Central memory CD8-positive, alpha-beta T cell (primary cell): ENCODE measurements around the gene PRKD1.

ENCODE experiments used
- ATAC-seq: fragments of 150-1000 bp; cut with Tn5 transposase; replicated peaks from 2 replicates; pipeline ENCODE4 v1.10.0; 2022; ENCODE audit warnings: mild to moderate bottlenecking, moderate FRiP score, moderate number of reproducible peaks; ENCODE audit not compliant: poor library complexity, severe bottlenecking; ENCODE audit errors: extremely low read depth
- DNase-seq, 2 donors: peaks; one replicate each; pipeline ENCODE4 v3.0.0; 2021; ENCODE audit warnings: low spot score in 2 of 2
- H3K27ac Mint-ChIP-seq: one replicate; pipeline ENCODE4 v1.8.0; 2022; ENCODE audit warnings: low read depth, mild to moderate bottlenecking, moderate library complexity, mixed read lengths
- H3K27me3 Mint-ChIP-seq: one replicate; pipeline ENCODE4 v1.8.0; 2022; ENCODE audit warnings: mixed read lengths
- H3K36me3 Mint-ChIP-seq: one replicate; pipeline ENCODE4 v1.8.0; 2022; ENCODE audit warnings: mild to moderate bottlenecking, moderate library complexity, mixed read lengths; ENCODE audit not compliant: insufficient read depth
- H3K4me1 Mint-ChIP-seq: one replicate; pipeline ENCODE4 v1.8.0; 2022; ENCODE audit warnings: mixed read lengths
- H3K4me3 Mint-ChIP-seq: one replicate; pipeline ENCODE4 v1.8.0; 2022; ENCODE audit warnings: mild to moderate bottlenecking, moderate library complexity, mixed read lengths
- H3K9me3 Mint-ChIP-seq: one replicate; pipeline ENCODE4 v1.8.0; 2022; ENCODE audit warnings: mixed read lengths

The PRKD1 gene

DNA sequence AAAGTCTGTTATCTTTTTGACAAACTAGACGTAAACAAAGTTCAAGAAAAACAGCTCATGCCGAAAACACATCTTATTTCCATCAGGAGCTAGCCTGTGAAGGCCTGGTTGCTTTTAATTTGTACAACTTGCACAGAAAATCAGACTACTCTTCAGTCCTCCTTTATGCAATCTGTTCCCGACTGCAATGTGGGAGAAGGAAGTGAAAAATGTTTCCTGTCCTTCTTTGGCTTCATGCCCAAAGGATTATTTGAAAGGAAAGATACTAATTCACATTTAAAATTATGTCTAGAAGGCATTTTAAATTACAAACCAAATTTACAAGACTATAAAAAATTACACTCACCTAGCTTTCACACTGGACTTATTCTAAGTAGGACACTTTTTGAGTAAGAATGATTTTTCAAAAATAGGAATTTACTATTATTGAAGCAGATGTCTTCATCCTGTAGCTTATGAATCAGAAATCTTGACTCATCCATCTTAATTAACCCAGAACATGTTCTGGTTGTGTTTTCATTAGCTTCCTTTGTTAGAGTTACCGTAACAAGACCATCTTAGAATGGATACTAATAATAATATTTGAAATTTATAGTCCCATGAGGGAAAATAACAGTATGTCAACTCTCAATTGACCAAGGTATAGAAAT is 272.6 kb downstream of the PRKD1 start:
- H3K27ac Mint-ChIP-seq = no peak overlapping the region
- DNase-seq (no peak), ATAC-seq (no peak)
- H3K4me3 Mint-ChIP-seq = no peak overlapping the region
- H3K9me3 Mint-ChIP-seq = peaks cover 1% of the 10 kb centered on the region
- H3K4me1 Mint-ChIP-seq = no peaks in the 10 kb centered on the region
- H3K36me3 Mint-ChIP-seq = no peaks in the 10 kb centered on the region
- H3K27me3 Mint-ChIP-seq = no peaks in the 10 kb centered on the region

DNA sequence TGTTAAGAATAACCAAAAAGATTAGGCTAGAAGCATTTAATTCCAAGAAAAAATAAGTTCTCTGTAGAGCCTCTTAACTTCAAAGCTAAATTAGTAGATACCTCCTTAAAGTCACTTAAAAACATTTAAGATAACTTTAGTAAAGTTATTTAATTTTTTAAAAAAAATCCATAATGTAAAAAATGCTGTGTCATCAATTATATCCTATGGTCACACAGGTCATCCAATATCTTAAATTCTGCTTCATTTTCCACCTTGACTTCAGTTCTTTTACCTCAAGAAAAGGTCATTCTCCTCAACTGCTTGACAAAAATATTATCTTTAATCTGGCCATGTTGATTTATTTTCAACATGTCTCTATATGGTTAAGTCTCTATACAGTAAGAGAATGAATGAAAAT is 274.3 kb downstream of the PRKD1 start:
- Mint-ChIP-seq H3K4me3 (no peak overlapping the region), H3K4me1 (no peaks in the 10 kb centered on the region), H3K27ac (no peak overlapping the region), H3K27me3 (no peaks in the 10 kb centered on the region), H3K36me3 (no peaks in the 10 kb centered on the region), H3K9me3 (peaks cover 5% of the 10 kb centered on the region)
- no peak for DNase-seq
- no peak for ATAC-seq

DNA sequence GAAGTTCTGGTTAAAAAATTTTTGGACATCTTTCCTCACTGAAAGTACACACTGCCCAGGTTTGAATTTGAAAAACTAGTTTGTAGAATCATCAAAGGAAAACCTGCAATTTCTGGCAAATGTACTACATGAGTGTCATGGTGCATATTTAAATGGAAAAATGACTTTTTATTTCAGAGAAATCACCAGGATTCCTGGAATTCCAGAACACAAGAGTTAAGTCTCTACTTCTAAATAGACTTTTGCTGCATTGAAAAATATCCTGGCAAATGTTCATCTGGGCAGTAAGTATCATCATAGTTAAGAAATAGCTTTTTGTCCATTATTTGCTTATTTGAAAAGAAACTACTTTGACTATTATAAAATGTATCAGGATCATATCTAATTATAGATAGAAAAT is 275.1 kb downstream of the PRKD1 start:
- peaks cover 5% of the 10 kb centered on the region for H3K9me3 Mint-ChIP-seq
- DNase-seq (no peak), ATAC-seq (no peak)
- no peaks in the 10 kb centered on the region for H3K36me3 Mint-ChIP-seq
- H3K27me3 Mint-ChIP-seq = no peaks in the 10 kb centered on the region
- no peak overlapping the region for H3K4me3 Mint-ChIP-seq
- no peak overlapping the region for H3K27ac Mint-ChIP-seq
- H3K4me1 Mint-ChIP-seq = no peaks in the 10 kb centered on the region

DNA sequence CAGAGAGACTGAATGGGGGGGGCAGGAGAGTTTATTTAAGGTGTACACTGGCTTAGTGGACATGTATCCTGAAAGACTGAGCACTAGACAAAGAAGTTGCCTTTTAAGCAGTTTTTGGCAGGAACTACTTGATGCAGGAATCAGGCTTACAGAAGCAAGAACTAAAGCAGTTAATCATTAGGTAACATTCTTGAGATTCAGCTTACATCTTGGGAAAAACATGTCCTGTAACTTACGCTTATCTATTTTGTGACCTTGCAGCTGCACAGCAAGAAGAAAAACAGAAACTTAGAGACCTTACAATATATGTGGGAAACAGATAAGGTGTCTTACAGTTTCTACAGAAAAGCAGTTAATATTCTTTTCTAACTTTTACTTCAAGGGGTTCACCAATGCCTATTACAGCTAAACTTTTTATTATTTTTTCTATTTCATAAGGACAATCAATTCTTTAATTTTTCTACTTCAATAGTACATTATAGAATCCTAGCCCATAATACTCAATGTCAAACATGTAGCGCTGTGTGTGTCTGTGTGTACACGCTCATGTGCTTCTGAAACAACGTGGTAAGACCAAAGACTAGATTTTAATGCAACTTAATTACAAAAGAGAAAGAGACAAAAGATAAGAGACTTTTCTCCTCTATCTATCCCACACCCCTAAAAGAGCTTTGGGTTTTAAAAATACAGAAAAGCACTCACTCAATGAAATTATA is 276.9 kb downstream of the PRKD1 start:
- DNase-seq (no peak), ATAC-seq (no peak)
- H3K27me3 Mint-ChIP-seq = no peaks in the 10 kb centered on the region
- no peak overlapping the region for H3K4me3 Mint-ChIP-seq
- H3K27ac Mint-ChIP-seq = no peak overlapping the region
- H3K36me3 Mint-ChIP-seq = no peaks in the 10 kb centered on the region
- H3K9me3 Mint-ChIP-seq = peaks cover 8% of the 10 kb centered on the region
- H3K4me1 Mint-ChIP-seq = no peaks in the 10 kb centered on the region

GRCh38 chr14:29649170-29649569 is 278.5 kb downstream of the PRKD1 start:
- H3K4me3 Mint-ChIP-seq = no peak overlapping the region
- DNase-seq (no peak), ATAC-seq (no peak)
- H3K36me3 Mint-ChIP-seq = no peaks in the 10 kb centered on the region
- H3K9me3 Mint-ChIP-seq = peaks cover 13% of the 10 kb centered on the region
- no peaks in the 10 kb centered on the region for H3K4me1 Mint-ChIP-seq
- H3K27me3 Mint-ChIP-seq = no peaks in the 10 kb centered on the region
- no peak overlapping the region for H3K27ac Mint-ChIP-seq

DNA sequence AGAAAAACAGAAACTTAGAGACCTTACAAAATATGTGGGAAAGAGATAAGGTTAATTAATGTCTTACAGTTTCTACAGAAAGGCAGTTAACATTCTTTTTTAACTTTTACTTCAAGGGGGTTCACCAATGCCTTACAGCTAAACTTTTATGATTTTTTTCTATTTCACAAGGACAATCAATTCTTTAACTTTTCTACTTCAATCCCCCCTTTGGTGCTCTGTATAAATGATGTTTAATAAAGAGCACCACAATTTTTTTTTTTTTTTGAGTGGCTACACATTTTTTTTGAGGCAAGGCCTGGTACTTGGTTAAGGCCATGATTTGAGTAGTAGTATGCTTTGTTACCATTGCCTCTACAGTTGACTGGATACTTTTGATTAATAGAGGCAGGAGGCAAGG is 279.6 kb downstream of the PRKD1 start:
- ATAC-seq (no peak), DNase-seq (no peak)
- H3K27ac Mint-ChIP-seq = no peak overlapping the region
- no peaks in the 10 kb centered on the region for H3K27me3 Mint-ChIP-seq
- H3K36me3 Mint-ChIP-seq = no peaks in the 10 kb centered on the region
- no peak overlapping the region for H3K4me3 Mint-ChIP-seq
- peaks cover 17% of the 10 kb centered on the region for H3K9me3 Mint-ChIP-seq
- H3K4me1 Mint-ChIP-seq = no peaks in the 10 kb centered on the region

DNA sequence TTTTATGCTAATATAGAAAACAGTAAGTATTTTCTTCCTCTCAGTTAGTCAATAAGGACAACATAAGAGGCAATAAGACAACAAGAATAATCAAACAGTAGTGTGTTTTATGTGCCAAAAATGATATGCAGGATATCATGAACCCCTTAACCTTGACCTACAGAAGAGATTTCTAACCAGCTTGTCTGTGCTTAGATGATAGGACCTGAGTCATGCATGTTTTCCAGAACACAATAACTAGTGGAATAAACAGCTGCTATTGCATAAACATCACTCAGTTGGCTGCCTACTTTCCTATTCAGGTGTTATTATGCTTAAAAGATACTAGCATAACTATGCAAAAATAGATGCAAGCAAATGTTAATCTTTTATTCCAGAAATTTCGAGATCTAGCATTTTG is 282.5 kb downstream of the PRKD1 start:
- Mint-ChIP-seq H3K27ac (no peak overlapping the region), H3K4me3 (no peak overlapping the region), H3K4me1 (no peaks in the 10 kb centered on the region), H3K36me3 (no peaks in the 10 kb centered on the region), H3K9me3 (peaks cover 16% of the 10 kb centered on the region), H3K27me3 (no peaks in the 10 kb centered on the region)
- ATAC-seq = no peak
- no peak for DNase-seq

GRCh38 chr14:29643433-29644211 is 284.0 kb downstream of the PRKD1 start:
- Mint-ChIP-seq H3K27ac (no peak overlapping the region), H3K4me3 (no peak overlapping the region), H3K4me1 (no peaks in the 10 kb centered on the region), H3K9me3 (peaks cover 11% of the 10 kb centered on the region), H3K36me3 (no peaks in the 10 kb centered on the region), H3K27me3 (no peaks in the 10 kb centered on the region)
- DNase-seq (no peak), ATAC-seq (no peak)

GRCh38 chr14:29637411-29637810 is 290.2 kb downstream of the PRKD1 start:
- Mint-ChIP-seq H3K36me3 (no peaks in the 10 kb centered on the region), H3K4me3 (no peak overlapping the region), H3K9me3 (no peaks in the 10 kb centered on the region), H3K4me1 (no peaks in the 10 kb centered on the region), H3K27ac (no peak overlapping the region), H3K27me3 (no peaks in the 10 kb centered on the region)
- ATAC-seq = no peak
- DNase-seq = no peak

DNA sequence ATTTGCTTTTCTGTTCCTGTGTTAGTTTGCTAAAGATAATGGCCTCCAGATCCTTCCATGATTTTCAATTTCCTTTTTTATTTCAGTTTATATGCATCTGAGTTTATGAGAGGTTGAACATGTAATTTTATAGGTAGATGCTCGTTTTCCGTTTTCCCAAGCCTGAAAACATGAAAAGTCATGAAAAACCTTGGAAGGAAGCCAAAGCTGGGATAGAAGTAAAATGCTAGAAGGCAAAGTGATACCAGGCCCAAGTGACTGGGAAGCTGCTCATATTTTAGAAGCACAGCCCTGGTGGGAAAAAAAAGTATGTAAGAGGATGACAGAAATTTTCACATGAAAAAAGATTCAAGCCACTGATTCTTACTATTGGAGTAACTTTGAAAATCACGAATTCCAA is 290.8 kb downstream of the PRKD1 start:
- Mint-ChIP-seq H3K4me1 (no peaks in the 10 kb centered on the region), H3K27me3 (no peaks in the 10 kb centered on the region), H3K36me3 (no peaks in the 10 kb centered on the region), H3K4me3 (no peak overlapping the region), H3K27ac (no peak overlapping the region), H3K9me3 (no peaks in the 10 kb centered on the region)
- ATAC-seq (no peak), DNase-seq (no peak)

GRCh38 chr14:29630566-29631160 is 297.0 kb downstream of the PRKD1 start:
- Mint-ChIP-seq H3K4me3 (no peak overlapping the region), H3K9me3 (peaks cover 5% of the 10 kb centered on the region), H3K4me1 (no peaks in the 10 kb centered on the region), H3K27ac (no peak overlapping the region), H3K27me3 (no peaks in the 10 kb centered on the region), H3K36me3 (no peaks in the 10 kb centered on the region)
- ATAC-seq (no peak), DNase-seq (no peak)

DNA sequence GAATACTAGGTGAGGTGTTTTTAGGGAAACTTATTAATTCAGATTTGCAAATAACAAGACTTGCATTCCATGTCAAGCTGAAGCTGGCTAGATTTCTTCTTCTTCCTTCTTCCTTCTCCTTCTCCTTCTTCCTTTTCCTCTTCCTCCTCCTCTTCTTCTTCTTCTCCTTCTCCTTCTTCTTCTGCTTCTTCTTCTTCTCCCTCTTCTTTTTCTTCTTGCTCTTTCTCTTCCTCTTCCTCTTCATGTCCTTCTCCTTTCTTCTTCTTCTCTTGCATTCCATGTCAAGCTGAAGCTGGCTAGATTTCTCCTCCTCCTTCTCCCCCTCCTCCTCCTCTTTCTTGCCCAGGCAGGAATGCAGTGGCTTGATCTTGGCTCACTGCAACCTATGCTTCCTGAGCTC is 297.8 kb downstream of the PRKD1 start:
- H3K27ac Mint-ChIP-seq = no peak overlapping the region
- no peaks in the 10 kb centered on the region for H3K4me1 Mint-ChIP-seq

More for the DNA sequence above, 297.8 kb downstream of the PRKD1 start:
- H3K4me3 Mint-ChIP-seq = no peak overlapping the region
- H3K27me3 Mint-ChIP-seq = no peaks in the 10 kb centered on the region
- H3K9me3 Mint-ChIP-seq = peaks cover 12% of the 10 kb centered on the region
- DNase-seq = no peak
- ATAC-seq = no peak
- H3K36me3 Mint-ChIP-seq = no peaks in the 10 kb centered on the region
